ENCODE measurements around the gene EFNA5.
A peak's percentile ranks its signal among the peaks of the same experiment; 100 is the strongest.
"Not testable (repeated sequence)": the region's sequence is repeated elsewhere in the genome, so short reads cannot be mapped to it uniquely, and the experiment has no call there.

The EFNA5 gene

GRCh38 chr5:107437986-107438510, 232.7 kb downstream of the EFNA5 start:
- H3K4me3 ChIP-seq (replicated peaks in 1 of 2; ENCODE audit: low read depth in 2 of 2, low read length in 2 of 2), result no peak overlapping the region
- no peak for DNase-seq (ENCODE audit: low read depth in 2 of 2)
- TF ChIP-seq CTCF (IDR thresholded peaks at IDR 0.05; ENCODE audit: low read depth, low read length), result no peak

- DNase-seq (ENCODE audit: low read depth in 2 of 2), result no peak
- no peak overlapping the region for H3K4me3 ChIP-seq (replicated peaks in 1 of 2; ENCODE audit: low read depth in 2 of 2, low read length in 2 of 2)
- no peak for TF ChIP-seq CTCF (IDR thresholded peaks at IDR 0.05; ENCODE audit: low read depth, low read length)
Observed at GRCh38 chr5:107437154-107437553, 233.6 kb downstream of the EFNA5 start.

- H3K4me3 ChIP-seq (replicated peaks in 1 of 2; ENCODE audit: low read depth in 2 of 2, low read length in 2 of 2), result no peak overlapping the region
- no peak for TF ChIP-seq CTCF (IDR thresholded peaks at IDR 0.05; ENCODE audit: low read depth, low read length)
- DNase-seq (ENCODE audit: low read depth in 2 of 2), result no peak
Observed at GRCh38 chr5:107436201-107436600, 234.5 kb downstream of the EFNA5 start.

GRCh38 chr5:107435061-107435460, 235.7 kb downstream of the EFNA5 start:
- TF ChIP-seq CTCF (IDR thresholded peaks at IDR 0.05; ENCODE audit: low read depth, low read length), result no peak
- H3K4me3 ChIP-seq (replicated peaks in 1 of 2; ENCODE audit: low read depth in 2 of 2, low read length in 2 of 2), result no peak overlapping the region
- DNase-seq (ENCODE audit: low read depth in 2 of 2), result no peak

GRCh38 chr5:107433646-107434045, 237.1 kb downstream of the EFNA5 start:
- not testable (repeated sequence) for H3K4me3 ChIP-seq (replicated peaks in 1 of 2; ENCODE audit: low read depth in 2 of 2, low read length in 2 of 2); DNase-seq (ENCODE audit: low read depth in 2 of 2)

- H3K4me3 ChIP-seq (replicated peaks in 1 of 2; ENCODE audit: low read depth in 2 of 2, low read length in 2 of 2), result no peak overlapping the region
- peak; percentile 66 to 69 for DNase-seq (ENCODE audit: low read depth in 2 of 2)
- no peak for TF ChIP-seq CTCF (IDR thresholded peaks at IDR 0.05; ENCODE audit: low read depth, low read length)
Observed at GRCh38 chr5:107431998-107432397, 238.7 kb downstream of the EFNA5 start.

- TF ChIP-seq CTCF (IDR thresholded peaks at IDR 0.05; ENCODE audit: low read depth, low read length), result no peak
- H3K4me3 ChIP-seq (replicated peaks in 1 of 2; ENCODE audit: low read depth in 2 of 2, low read length in 2 of 2), result no peak overlapping the region
- no peak for DNase-seq (ENCODE audit: low read depth in 2 of 2)
Observed at GRCh38 chr5:107431536-107431935, 239.2 kb downstream of the EFNA5 start.
